Peyer's patch (tissue), 4 donors: ENCODE measurements around the gene KIF1A.

Source experiments
- CTCF ChIP-seq, 6 experiments: fragments of 450-650 bp in 4 of 6; fragments of 200-600 bp in 2 of 6; sonication (generic) in 1 of 6; IDR thresholded peaks; one replicate each; pipeline ENCODE4 v1.5.1; 2017 to 2019; ENCODE audit warnings: antibody characterized with exemption in 6 of 6, mild to moderate bottlenecking in 3 of 6, moderate library complexity in 1 of 6
- POLR2A ChIP-seq, 2 donors: fragments of 450-650 bp; IDR thresholded peaks; one replicate each; pipeline ENCODE4 v1.5.1; 2017; ENCODE audit warnings: antibody characterized with exemption in 2 of 2, mild to moderate bottlenecking in 2 of 2, moderate library complexity in 2 of 2

GRCh38 chr2:240775905-240776304, 44.1 kb downstream of the KIF1A start:
- TF ChIP-seq CTCF (IDR thresholded peaks at IDR 0.05): no peak
- no peak for TF ChIP-seq POLR2A (IDR thresholded peaks at IDR 0.05)
